NCI-H2196 (cell line): ENCODE data around the gene TEKT4.
"Not testable (repeated sequence)": the region's sequence is repeated elsewhere in the genome, so short reads cannot be mapped to it uniquely, and the experiment has no call there.

Experiments used
- DNase-seq: peaks from one replicate; lab custom pipeline; 2025; ENCODE audit not compliant: unreplicated experiment; lab: John Stamatoyannopoulos, UW

TEKT4 gene, protein sequence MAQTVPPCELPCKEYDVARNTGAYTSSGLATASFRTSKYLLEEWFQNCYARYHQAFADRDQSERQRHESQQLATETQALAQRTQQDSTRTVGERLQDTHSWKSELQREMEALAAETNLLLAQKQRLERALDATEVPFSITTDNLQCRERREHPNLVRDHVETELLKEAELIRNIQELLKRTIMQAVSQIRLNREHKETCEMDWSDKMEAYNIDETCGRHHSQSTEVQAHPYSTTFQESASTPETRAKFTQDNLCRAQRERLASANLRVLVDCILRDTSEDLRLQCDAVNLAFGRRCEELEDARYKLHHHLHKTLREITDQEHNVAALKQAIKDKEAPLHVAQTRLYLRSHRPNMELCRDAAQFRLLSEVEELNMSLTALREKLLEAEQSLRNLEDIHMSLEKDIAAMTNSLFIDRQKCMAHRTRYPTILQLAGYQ

DNA sequence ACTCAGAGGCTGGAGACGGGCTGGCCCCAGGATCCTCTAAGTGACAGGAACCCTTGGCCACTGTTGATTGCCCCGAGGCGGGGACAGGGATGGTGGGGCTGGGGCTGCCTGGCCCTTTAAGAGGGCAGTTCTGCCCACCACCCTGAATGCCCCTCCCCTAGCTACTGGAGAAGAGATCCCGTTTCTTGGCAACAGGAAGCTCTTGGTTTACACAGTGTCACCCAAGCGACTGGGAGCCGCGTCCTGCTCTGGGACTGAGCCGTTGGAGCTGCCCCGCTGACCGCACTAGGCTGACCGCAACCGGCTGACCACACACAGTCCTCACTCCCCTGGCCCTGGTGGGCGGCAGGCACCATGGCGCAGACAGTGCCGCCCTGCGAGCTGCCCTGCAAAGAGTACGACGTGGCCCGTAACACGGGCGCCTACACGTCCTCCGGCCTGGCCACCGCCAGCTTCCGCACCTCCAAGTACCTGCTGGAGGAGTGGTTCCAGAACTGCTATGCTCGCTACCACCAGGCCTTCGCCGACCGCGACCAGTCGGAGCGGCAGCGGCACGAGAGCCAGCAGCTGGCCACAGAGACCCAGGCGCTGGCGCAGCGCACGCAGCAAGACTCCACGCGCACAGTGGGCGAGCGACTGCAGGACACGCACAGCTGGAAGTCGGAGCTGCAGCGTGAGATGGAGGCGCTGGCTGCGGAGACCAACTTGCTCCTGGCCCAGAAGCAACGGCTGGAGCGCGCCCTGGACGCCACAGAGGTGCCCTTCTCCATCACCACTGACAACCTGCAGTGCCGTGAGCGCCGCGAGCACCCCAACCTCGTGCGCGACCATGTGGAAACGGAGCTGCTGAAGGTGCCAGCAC lies at the start of gene TEKT4:
Gene TEKT4 (plus strand): TSS at position 205 of the 862 bp plus-strand sequence. CDS start 150 bp downstream, at position 355.
- peak; percentile 20 for DNase-seq

DNA sequence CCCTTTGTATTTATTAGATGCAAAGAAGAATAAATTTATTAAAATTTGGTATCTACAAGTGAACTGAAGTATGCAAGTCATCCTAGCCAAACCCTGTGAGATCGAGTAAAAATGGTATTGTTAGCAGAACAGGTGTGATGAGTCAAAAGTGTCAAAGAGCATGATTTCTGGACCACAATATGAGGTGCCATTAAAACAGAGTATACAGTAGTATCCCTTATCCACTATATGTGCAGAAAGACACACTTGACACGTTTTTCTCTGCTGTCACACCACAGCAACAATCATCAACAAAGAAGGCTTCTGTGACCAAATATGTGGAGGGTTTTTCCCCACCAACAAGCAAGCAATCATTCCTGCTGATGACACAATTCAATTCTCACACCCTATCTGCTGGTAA lies 32.0 kb upstream of the TEKT4 start:
- not testable (repeated sequence) for DNase-seq

DNA sequence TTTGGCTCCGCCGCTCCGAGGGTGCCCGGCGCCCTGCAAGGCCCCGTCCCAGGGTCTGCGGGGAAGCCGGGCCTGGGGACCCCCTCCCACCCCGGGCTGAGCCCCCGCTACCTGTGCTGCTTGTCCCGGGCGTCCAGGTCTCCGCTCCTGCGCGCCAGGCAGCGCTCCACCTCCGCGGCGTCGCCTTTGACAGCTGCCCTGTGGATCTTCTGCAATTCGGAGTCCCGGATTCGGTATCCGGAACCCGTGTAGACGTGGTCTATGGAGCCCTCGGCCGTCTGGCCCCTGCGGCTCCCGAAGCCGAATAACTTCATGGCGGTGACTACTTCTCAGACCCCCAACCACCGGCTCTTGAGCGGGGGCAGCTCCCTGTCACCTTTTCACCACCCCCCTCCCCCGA lies 14.4 kb upstream of the TEKT4 start:
- not testable (repeated sequence) for DNase-seq

DNA sequence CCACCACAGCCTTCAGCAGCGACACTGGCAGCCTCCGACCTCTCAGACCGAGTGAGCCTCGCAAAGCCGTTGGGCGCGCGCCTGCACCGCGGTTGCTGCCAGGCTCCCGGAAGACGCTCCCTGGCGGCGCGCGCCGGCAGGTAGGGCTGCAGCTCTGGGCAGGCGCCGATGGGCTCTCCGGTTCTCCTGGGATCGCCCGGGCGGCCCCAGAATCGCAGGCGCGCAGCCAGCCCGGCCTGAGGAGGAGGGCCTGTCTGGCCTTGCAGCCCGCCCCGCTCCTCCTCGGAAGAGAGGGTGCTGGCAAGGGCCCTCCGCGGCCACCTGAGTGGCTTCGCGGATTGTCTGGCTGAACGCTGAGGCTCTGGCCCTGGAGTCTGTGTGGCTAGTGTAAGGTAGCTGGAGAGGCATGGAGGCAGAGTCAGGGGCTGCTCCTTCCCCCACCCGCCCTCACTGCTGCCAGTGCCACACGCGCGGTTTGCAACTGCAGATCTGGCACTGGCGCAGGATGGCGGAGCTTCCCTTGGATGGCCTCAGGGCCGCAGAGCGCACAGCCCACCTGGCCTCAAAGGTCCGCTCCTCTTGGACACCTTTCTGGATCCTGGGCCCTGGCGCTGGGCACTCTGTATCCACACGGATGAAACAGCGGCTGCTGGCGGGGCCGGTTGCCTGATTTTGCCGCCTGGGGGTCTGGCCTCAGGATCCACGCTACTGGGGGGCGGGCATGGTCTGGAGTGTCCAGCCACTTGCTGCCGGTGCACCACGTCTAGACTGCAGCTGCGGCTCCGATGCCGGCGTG lies 13.7 kb upstream of the TEKT4 start:
- not testable (repeated sequence) for DNase-seq

DNA sequence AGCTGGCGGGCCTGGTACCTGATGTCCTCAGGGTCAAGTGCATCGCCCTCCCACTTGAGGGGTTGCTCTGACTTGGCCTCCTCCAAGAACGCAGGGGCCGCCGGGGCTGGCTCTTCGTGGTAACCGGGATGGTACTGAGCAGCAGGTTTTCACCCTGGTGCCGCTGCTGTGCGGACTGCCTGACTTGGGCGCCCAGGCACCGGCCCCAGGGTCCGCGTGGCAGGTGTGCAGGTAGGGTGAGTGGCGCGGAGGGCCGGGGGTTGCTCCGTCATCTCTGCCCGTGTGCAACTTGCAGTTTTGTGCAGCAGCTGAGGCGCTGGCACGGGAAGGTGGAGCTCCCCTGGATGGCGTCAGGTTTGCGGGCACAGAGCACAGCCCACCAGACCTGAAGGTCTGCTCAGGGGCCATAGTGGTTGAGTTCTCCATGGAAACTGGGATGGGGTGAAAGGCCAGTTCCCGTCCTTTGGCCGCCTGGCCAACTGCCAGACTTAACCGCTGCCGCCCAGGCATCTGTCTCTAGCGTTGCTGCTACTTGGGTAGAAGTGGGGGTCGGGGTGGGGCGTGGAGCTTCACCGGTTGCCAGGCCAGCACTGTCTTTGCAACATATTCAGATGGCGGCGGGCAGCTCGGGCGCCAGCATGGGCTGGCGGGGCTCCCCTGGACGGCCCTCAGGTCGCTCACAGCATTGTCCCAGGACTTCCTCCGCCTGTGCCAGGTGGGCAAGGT lies 12.9 kb upstream of the TEKT4 start:
- DNase-seq, result not testable (repeated sequence)

DNA sequence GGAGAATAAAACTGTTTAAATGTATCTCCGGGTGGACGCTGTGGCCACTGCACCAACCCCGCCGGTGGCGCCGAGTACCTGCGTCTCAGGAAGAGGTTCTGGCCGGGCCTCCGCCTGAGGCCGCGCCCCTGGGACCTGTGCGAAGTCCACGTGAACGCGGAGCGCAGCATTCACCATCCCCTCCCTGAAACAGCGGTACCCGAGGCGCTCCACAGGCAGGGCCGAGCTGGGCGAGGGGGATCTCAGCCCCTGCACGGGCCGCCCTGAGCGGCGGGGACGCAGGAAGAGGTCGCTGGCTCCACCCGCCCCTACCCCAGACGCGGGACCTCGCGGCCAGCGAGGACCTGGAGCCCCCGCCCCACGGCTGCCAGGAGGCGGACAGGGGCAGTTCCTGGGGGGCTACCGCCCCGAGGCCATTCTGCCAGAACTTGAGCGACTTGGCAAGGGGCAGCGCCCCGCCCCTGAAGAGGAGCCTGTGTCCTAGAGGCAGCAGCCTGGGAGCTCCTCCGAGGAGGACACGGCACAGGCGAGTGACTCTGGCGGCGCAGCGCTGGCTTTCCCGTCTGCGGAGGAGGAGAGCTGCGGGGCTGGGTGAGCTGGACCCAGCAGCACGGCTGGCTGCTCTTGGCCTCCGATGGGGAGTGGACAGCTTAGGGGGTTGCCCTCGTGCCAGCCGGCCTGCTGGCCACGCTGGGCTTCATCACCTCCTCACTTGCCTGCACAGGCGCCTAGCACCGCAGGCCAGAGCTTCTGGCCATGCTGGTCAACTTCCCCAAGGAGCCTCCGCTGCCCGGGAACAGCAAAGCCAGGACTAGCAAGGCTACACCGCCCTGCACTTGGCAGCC lies 9.7 kb upstream of the TEKT4 start:
- DNase-seq, result no peak

DNA sequence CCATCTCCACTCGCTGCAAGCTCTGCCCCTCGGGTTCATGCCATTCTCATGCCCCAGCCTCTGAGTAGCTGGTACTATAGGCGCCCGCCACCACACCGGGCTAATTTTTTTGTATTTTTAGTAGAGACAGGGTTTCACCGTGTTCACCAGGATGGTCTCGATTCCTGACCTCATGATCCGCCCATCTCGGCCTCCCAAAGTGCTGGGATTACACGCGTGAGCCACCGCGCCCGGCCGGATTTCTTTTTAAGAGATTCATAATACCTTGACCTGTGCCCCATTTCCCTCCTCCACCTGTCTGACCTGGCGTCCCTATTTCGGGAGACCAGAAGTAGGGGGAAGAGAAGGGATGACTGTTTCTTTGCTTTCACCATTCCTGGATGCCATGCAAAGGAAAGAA lies 8.3 kb upstream of the TEKT4 start:
- DNase-seq, result not testable (repeated sequence)

DNA sequence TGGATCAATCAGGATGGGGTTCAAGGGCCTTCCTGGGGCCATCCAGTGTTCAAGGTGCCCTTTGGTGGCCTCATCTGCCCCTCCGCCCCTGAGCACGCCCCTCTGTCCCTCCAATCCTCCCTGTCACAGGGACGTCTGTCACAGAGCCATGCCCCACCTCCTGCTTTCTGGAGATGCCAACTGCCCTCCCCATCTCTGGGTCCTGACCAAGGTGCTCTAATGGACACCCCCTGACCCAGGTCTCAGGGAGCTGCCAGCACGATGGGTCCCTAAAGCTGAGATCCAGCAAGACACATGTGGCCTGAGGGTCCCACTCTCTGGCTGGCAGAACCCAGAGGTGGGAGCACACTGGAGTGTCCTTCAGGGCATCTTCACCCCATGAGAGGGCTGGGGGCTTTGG lies 2.1 kb upstream of the TEKT4 start:
- no peak for DNase-seq

DNA sequence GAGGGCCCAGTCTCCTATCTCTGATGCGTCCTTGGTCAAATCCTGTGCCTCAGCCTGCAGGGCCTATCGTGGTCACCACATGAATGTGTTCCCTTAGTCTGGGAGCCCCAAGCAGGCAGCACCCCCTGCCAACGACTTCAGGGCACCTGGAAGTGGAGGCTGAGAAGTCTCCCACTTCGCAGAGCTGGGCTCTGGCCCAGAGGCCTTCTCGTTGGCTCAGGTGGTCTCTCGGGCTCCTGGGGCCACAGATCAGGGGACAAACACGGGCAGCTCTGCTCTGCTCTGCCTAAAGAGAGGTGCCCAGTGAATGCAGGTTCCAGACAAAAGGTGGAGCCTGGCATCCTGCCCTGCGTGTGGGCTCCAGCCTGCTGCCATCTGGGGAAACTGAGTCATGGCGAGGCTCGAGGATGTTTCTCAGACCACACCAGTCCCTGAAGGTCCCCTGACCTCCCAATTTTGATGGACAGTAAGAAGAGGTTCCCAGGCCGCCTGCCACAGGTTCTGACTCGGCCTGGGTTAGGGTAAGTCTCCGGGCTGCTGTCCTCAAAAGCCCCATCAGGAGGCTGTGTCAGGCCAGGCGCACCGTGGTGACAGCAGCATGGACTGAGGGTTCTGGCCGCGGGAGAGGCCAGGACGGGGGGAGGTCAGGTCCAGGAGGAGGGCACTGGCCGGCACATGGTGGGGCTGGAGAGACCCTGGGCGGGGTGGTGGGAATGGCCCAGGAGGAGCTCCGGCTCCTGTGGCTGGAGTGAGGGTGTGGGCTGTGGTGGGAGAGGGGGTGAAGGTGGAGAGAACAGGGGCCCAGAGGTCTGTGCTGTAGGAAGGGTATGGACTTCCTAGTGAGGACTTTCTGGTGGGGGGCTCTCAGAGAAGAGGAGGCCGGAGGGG lies 1.4 kb upstream of the TEKT4 start:
- no peak for DNase-seq

DNA sequence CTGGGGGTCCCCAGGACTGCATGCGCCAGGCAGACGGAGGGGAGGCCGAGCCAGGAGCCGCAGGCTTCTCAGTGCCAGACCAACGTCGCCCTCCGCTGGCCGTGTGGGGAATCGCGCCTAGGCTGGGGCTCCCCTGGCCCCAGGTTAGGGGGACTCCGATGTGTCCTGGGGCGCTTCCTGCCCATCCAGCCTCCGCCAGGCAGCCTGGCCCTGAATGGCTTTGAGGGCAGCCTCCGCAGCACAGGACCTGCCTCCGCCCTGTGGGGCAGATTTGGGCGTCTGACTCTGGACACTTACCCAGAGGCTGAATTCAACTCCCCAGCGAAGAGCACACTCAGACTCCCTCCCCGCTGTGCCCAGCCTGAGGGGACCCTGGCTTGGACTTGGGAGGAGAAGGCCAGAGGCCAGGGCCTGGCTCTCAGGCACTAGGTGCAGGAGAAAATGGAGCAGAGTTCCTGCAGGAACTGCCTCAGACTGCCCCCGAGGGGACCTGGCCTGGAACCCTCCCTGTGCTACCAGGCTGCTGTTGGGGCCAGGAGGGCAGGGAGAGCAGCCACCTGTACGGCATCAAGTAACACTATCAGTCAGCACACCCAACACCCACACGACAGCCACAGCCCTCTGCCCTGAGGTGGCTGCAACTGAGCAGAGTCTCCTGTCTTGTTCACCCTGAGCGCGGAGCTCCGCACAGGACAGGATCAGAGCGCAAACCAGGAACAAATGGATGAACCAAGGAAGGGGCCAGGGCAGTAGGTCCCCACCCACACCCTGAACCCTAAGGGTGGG lies 597 bp upstream of the TEKT4 start:
- peak; percentile 4 for DNase-seq

DNA sequence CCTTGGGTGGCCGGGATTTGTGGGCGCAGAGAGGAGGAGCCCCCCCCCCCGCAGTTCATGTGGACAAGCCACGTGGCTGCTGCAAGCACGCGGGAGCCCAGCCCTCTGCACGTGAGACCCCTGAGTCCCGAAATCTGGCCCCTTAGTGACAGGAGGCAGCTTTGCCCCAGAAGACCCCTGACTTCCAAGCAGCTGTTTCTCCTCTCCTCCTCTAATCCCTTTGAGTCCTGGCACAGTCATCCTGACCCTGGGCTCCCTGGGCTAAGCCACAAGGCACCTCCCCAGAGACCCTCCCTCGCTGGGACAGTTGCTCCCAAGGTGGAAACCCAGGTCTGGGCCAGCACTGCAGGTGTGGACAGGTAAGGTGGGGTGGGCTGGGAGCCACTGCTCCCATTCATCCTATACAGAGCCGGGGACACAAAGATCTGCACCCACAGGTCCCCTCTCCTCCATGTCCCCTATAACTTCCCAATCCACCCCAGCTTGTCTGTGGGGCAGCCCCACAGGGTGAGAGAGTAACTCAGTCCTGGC lies 923 bp downstream of the TEKT4 start:
- no peak for DNase-seq

DNA sequence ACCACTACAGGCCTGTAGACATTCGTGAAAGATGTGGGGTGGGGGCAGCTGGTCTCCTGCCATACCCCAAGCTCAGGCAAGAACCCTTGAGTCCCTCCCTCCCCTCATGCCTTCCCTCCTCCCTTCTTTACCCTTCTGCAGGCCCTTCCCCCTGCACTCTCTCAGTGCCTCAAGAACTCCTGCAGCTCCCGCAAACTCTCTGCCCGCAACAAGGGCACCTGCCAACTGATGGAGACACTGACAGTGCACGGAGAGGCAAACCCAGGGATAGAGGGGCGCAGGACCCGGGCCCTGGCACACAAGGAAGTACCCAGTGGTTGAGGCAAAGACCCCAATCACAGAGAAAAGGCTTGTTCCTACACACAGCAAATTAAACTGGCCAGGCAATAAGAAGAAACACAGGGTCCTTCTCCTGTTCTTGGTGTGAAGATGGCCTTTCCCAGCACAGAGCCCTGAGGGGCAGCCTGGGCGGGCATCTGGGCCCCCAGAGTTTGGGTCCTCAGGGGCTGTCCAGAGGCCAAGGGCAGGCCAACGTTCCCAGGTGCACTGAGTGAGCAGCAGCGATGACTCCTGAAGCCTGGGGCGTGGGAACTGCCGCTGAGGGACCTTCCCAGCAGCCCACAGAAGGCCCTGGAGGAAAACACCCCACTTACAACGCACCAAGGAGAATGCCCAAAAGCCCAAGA lies 1.6 kb downstream of the TEKT4 start:
- no peak for DNase-seq

DNA sequence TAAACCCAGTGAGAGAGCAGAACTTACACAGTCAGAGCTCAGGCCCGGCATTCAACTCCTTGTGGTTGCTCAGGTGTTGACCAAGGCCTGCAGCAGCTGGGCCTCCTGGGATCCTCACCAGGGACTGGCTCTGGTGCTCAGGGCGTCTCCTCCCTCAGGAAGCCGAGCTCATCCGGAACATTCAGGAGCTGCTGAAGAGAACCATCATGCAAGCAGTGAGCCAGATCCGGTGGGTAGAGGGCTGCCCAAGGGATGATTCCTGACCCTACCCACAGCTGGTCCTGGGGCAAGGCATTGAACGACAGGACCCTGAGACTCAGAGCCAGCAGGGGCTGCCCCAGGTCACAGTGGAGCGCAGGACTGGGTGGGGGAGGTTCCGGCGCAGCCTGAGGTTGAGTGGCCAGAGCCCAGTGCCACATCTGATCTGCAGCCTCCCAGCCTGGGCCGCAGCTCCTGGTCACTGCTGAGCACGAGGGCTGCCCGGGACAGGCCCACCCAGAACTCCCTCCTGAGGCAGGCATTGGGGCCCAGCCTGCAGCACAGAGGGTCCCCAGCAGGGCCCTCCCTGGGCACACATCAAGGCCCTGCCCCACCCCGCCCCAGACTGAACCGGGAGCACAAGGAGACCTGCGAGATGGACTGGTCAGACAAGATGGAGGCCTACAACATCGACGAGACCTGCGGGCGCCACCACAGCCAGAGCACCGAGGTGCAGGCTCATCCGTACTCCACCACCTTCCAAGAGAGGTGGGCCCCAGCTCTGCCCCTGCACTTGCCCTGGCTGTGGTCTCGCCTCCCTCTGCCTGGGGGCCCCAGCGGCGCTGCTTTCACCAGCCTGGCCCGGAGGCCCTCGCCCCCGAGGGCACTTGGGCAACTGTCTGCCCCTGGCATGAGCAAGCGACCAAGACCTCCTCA lies 2.4 kb downstream of the TEKT4 start:
- no peak for DNase-seq

DNA sequence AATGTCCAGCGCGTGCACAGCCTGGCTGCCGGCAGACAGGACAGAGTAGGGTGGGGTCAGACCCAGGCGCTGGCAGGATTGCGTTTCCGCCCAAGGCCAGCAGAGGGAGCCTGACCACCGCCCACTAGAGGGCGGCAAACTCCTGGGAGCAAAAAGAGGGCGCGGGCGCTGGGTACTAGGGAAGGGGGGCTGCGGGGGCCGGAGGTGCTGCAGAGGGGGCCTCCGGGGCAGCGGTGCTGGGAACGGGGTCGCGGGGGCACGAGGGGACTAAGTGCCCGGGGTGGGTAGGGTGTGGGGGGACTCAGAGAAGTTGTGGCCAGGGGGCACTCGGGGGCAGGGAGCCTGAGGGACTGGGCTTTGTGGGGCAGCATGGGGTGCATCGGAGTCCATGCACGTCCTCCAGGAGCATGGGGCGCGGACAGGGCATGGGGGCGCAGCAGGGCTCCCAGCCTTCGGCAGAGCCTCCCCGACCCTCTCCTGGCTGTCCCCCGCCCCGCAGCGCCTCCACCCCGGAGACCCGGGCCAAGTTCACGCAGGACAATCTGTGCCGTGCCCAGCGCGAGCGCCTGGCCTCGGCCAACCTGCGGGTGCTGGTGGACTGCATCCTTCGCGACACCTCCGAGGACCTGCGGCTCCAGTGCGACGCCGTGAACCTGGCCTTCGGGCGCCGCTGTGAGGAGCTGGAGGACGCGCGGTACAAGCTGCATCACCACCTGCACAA lies 3.2 kb downstream of the TEKT4 start:
- peak; percentile 46 for DNase-seq

DNA sequence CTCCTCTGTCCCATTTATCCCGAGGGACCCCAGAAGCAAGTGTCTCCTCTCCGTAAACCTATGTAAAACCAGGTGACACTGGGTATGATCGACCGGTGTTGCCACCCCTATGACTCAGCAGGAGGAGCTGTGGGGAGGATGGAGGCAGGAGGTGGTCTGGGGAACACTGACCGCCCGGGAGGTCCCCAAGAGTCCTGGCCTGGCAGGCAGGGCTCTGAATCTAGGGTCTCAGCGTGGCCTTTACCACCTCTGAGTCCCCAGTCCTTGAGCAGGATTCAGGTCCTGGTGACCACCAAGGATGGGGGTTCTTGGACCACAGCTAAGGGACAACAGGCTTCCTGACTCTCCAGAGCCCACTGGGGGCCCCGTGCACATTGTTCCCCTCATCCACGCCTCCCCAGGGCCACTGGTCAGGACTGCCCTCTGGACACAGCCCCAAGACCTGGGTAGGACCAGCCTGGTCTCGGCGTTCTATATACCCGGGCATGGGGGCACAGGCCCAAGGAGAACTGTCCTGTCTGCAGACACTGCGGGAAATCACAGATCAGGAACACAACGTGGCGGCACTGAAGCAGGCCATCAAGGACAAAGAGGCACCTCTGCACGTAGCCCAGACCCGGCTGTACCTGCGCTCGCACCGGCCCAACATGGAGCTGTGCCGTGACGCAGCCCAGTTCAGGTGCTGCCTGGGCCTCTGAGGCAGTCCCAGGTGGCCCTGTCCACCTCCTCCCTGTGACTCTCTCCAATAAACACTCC lies 4.0 kb downstream of the TEKT4 start:
- DNase-seq, result no peak
